Testis (tissue), 3 donors: ENCODE results near the gene WBP4. TPM values are rescaled to one million over a fixed set of nuclear protein-coding genes. Genes with fewer than 3 reads are reported as not detected.
"Not testable (repeated sequence)": the region's sequence is repeated elsewhere in the genome, so short reads cannot be mapped to it uniquely, and the experiment has no call there.

ENCODE experiments used
- DNase-seq: peaks from one replicate; pipeline ENCODE4 v3.0.0-alpha.2; 2019
- H3K27ac ChIP-seq, 2 donors: fragments of 200-600 bp; sonication (generic); one replicate each; pipeline ENCODE4 v1.5.1; 2019
- H3K27me3 ChIP-seq: fragments of 200-600 bp; sonication (generic); one replicate; pipeline ENCODE4 v1.5.1; 2019
- H3K36me3 ChIP-seq: fragments of 200-600 bp; sonication (generic); one replicate; pipeline ENCODE4 v1.5.1; 2017; ENCODE audit warnings: low read depth; ENCODE audit errors: missing control alignments
- H3K4me1 ChIP-seq: fragments of 200-600 bp; sonication (generic); one replicate; pipeline ENCODE4 v1.5.1; 2019
- H3K4me3 ChIP-seq, 2 donors: fragments of 200-600 bp; sonication (generic); one replicate each; pipeline ENCODE4 v1.5.1; 2017 to 2019
- H3K9me3 ChIP-seq: fragments of 200-600 bp; sonication (generic); one replicate; pipeline ENCODE4 v1.5.1; 2017
- POLR2A ChIP-seq: fragments of 450-650 bp; IDR thresholded peaks from one replicate; pipeline ENCODE4 v1.6.1; 2017; ENCODE audit warnings: antibody characterized with exemption, mild to moderate bottlenecking, moderate library complexity
- WGBS, 2 donors: methylation state at CpG; one replicate each; pipeline ENCODE4 v1.1.5; 2018; 5-methylcytosine and 5-hydroxymethylcytosine counted together
- intact Hi-C: fragments of 100-400 bp; cut with DNase I; formaldehyde crosslinking; loops from one replicate; pipeline ENCODE4 v1.15.1; 2023; ENCODE audit warnings: low total_unique reads
- polyA plus RNA-seq: library from polyadenylated mRNA; stranded (reverse); fragments of 350-450 nt; fragmentation: Illumina TruSeq; extraction: RNeasy Lipid Tissue Mini Kit (QIAGEN cat#74804); gene quantifications from one replicate; pipeline ENCODE4 v1.2.3, GENCODE V29; 2014; ENCODE audit warnings: low read depth, low replicate concordance; ENCODE audit not compliant: insufficient read depth
- total RNA-seq, 2 donors: library from RNA; depleted of rRNA; stranded (reverse); fragments of >200 nt; gene quantifications; one replicate each; pipeline ENCODE4 v1.2.3, GENCODE V29; 2016
- TF ChIP-seq, protein P1 (sequence below), 3 experiments: fragments of 450-650 bp in 2 of 3; fragments of 200-600 bp in 1 of 3; sonication (generic) in 1 of 3; IDR thresholded peaks; one replicate each; pipeline ENCODE4 v1.5.1; 2016 to 2019; ENCODE audit warnings: antibody characterized with exemption in 3 of 3, mild to moderate bottlenecking in 2 of 3, moderate library complexity in 1 of 3

Gene WBP4
- total and polyA plus RNA-seq, 3 donors from 2014 or later, result 7.0 to 19.8 (median 17.9) TPM

DNA sequence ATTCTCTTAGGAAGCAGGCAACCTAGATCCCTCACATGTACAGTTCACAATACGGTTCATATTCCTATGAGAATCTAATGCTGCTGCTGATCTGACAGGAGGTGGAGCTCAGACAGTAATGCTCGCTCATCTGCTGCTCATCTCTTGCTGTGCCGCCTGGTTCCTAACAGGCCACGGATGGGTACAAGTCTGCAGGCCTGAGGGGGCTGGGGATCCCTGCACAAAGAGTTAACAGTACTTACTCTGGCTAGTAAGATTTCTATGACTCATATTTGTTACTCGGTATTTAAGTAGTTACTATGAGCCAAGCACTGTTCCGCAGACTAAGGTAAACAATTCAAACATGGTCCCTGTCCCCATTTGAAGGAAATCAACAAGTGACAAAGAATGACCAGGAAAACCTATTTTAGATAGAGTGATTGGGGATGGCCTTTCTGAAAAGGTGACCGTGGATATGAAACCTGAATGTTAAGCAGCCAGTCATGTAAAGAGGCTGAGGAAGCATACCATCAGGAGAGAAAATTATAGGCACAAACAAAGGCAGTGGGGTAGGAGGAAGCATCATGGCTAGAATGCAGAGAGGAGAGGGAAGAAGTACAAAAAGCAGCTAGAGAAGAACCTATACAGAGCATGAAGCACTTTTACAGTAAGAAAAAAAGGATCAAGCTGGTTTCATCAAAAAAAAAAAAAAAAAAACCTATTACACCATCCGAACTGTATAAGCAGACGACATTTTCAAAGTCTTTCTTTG, 20.6 kb upstream of the WBP4 start:
- H3K36me3 ChIP-seq, result no peaks in the 10 kb centered on the region
- no peaks in the 10 kb centered on the region for H3K9me3 ChIP-seq
- WGBS, 2 donors, result 85 to 90% methylated on average over 9 of the region's 9 CpGs
- H3K4me3 ChIP-seq, result no peak overlapping the region
- no peaks in the 10 kb centered on the region for H3K27me3 ChIP-seq
- H3K27ac ChIP-seq, result no peak overlapping the region
- TF ChIP-seq POLR2A, result no peak
- intact Hi-C loops, result no loop called here
- no peaks in the 10 kb centered on the region for H3K4me1 ChIP-seq
- DNase-seq, result no peak

DNA sequence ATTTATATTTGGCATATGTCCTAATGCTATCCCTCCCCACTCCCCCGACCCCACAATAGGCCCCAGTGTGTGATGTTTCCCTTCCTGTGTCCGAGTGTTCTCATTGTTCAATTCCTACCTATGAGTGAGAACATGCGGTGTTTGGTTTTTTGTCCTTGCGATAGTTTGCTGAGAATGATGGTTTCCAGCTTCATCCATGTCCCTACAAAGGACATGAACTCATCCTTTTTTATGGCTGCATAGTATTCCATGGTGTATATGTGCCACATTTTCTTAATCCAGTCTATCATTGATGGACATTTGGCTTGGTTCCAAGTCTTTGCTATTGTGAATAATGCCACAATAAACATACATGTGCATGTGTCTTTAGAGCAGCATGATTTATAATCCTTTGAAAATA, 18.9 kb upstream of the WBP4 start:
- H3K4me3 ChIP-seq, H3K27me3 ChIP-seq, H3K4me1 ChIP-seq, H3K36me3 ChIP-seq, H3K9me3 ChIP-seq, DNase-seq, H3K27ac ChIP-seq, intact Hi-C loops: not testable (repeated sequence)
- 94 to 98% methylated on average over 4 of the region's 4 CpGs for WGBS, 2 donors

DNA sequence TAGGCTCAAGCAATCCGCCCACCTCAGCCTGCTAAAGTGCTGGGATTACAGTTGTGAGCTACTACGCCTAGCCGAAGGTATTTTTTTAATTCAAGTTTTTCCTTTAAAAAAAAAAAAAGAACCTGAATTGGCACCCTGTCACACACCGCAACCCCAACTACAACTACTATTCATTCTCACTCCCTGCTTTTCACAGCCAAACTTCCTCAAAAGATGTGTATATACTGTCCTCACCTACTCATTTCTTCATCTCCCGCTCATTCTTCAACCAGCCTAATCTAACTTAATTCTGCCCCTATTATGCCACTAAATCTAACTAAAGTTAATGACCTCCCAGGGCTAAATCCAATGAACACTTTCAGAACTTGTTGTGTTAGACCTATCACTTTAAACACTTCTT, 12.7 kb upstream of the WBP4 start:
- no peaks in the 10 kb centered on the region for H3K27me3 ChIP-seq
- no peak overlapping the region for H3K27ac ChIP-seq
- no peaks in the 10 kb centered on the region for H3K36me3 ChIP-seq
- intact Hi-C loops, result no loop called here
- no peaks in the 10 kb centered on the region for H3K9me3 ChIP-seq
- H3K4me1 ChIP-seq, result no peaks in the 10 kb centered on the region
- TF ChIP-seq, protein P1, sequence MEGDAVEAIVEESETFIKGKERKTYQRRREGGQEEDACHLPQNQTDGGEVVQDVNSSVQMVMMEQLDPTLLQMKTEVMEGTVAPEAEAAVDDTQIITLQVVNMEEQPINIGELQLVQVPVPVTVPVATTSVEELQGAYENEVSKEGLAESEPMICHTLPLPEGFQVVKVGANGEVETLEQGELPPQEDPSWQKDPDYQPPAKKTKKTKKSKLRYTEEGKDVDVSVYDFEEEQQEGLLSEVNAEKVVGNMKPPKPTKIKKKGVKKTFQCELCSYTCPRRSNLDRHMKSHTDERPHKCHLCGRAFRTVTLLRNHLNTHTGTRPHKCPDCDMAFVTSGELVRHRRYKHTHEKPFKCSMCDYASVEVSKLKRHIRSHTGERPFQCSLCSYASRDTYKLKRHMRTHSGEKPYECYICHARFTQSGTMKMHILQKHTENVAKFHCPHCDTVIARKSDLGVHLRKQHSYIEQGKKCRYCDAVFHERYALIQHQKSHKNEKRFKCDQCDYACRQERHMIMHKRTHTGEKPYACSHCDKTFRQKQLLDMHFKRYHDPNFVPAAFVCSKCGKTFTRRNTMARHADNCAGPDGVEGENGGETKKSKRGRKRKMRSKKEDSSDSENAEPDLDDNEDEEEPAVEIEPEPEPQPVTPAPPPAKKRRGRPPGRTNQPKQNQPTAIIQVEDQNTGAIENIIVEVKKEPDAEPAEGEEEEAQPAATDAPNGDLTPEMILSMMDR (IDR thresholded peaks at IDR 0.05), result no peak
- TF ChIP-seq POLR2A, result no peak
- H3K4me3 ChIP-seq, result no peak overlapping the region
- 95 to 97% methylated on average over 5 of the region's 5 CpGs for WGBS, 2 donors
- no peak for DNase-seq

DNA sequence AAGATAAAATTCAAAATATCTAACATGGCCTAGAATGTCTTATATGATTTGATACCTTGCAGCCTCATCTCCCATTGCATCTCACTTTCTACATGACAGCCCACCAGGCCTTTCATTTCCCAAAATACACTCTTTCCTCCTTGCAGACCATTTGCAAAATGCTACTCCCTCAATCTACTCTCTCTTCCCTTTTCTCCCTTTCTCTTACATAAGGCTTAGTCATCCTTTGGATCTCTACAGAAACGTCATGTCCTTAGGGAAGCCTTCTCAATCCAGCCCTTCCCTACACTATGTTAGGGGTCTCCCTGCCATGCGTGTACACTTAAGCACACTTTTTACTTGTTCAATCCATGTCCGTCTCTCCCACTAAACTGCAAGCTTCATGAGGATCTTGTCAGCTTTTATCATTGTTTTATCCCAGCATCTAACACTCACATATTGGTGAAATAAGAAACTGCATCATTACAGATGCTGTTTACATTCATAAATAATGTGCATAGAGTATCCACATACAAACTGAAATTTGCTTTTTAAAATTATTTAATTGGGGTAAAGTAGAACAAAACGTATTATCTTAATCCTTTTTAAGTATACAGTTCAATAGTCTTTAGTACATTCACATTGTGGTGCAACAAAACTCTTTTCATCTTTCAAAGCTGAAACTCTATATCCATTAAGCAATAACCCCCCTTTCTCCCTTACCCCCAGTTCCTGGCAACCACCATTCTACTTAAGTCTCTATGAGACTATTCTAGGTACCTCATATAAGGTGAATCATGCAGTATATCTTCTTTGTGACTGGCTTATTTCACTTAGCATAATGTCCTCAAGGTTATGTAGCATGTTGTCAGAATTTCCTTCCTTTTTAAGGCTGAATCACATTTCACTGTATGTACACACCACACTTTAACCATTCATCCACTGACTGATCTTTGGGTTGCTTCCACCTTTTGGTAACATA, 11.5 kb upstream of the WBP4 start:
- H3K27ac ChIP-seq, result no peak overlapping the region
- WGBS, 2 donors, result 89 to 90% methylated on average over 4 of the region's 4 CpGs
- H3K36me3 ChIP-seq, result no peaks in the 10 kb centered on the region
- H3K9me3 ChIP-seq, result no peaks in the 10 kb centered on the region
- H3K27me3 ChIP-seq, result no peaks in the 10 kb centered on the region
- no peak for TF ChIP-seq POLR2A
- TF ChIP-seq, protein P1 (IDR thresholded peaks at IDR 0.05), result no peak
- no peak for DNase-seq
- no peak overlapping the region for H3K4me3 ChIP-seq
- H3K4me1 ChIP-seq, result peaks cover 7% of the 10 kb centered on the region
- intact Hi-C loops, result no loop called here

DNA sequence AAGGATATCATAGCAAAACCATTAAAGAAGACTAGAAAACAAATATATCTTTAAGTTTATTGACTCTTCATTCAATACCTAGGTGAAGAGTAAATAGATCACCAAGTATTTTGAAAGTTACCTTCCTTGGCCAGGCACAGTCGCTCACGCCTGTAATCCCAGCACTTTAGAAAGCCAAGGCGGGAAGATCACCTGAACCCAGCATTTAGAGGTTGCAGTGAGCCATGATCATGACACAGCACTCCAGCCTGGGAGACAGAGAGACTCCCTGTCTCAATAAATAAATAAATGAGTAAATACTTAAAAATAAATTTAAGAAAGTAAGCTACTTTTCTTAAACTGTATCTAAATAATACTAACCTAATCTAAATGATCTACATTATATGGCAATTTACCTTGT, 8.9 kb upstream of the WBP4 start:
- H3K4me1 ChIP-seq, result peaks cover 18% of the 10 kb centered on the region
- intact Hi-C loops, result no loop called here
- no peak for DNase-seq
- H3K27me3 ChIP-seq, result no peaks in the 10 kb centered on the region
- WGBS, 2 donors, result 92 to 97% methylated on average over 3 of the region's 3 CpGs
- TF ChIP-seq POLR2A, result no peak
- TF ChIP-seq, protein P1 (IDR thresholded peaks at IDR 0.05), result no peak
- no peak overlapping the region for H3K27ac ChIP-seq
- no peaks in the 10 kb centered on the region for H3K36me3 ChIP-seq
- H3K4me3 ChIP-seq, result no peak overlapping the region
- H3K9me3 ChIP-seq, result no peaks in the 10 kb centered on the region
